Activated CD4-positive, alpha-beta T cell treated with anti-CD3 and anti-CD28 coated beads, Interleukin-2, amount 10 ng/mL, durations not matched to agents 24 days and 14 days (primary cell): ENCODE results near the gene AARS2. TPM values are rescaled to one million over a fixed set of nuclear protein-coding genes. Genes with fewer than 3 reads are reported as not detected.

Experiments
- DNase-seq: peaks from one replicate; pipeline ENCODE4 v3.0.0; 2022
- H3K27ac Mint-ChIP-seq: one replicate; pipeline ENCODE4 v1.8.0; 2022; ENCODE audit warnings: mild to moderate bottlenecking, mixed read lengths
- H3K27me3 Mint-ChIP-seq: one replicate; pipeline ENCODE4 v1.8.0; 2022; ENCODE audit warnings: mixed read lengths
- H3K36me3 Mint-ChIP-seq: one replicate; pipeline ENCODE4 v1.8.0; 2022; ENCODE audit warnings: low read depth, mild to moderate bottlenecking, mixed read lengths
- H3K4me1 Mint-ChIP-seq: one replicate; pipeline ENCODE4 v1.8.0; 2021; ENCODE audit warnings: mixed read lengths
- H3K4me3 Mint-ChIP-seq: one replicate; pipeline ENCODE4 v1.8.0; 2022; ENCODE audit warnings: mild to moderate bottlenecking, moderate library complexity, mixed read lengths
- H3K9me3 Mint-ChIP-seq: one replicate; pipeline ENCODE4 v1.8.0; 2021; ENCODE audit warnings: mixed read lengths
- intact Hi-C: fragments of 100-400 bp; cut with micrococcal nuclease; formaldehyde crosslinking; loops from one replicate; pipeline ENCODE4 v1.15.1; 2023
- total RNA-seq: library from RNA; stranded (reverse); gene quantifications from 2 replicates; pipeline ENCODE4 v1.2.3, GENCODE V29; 2022

Gene AARS2
- total RNA-seq, 1 donor from 2014 or later, result 22.4 TPM

DNA sequence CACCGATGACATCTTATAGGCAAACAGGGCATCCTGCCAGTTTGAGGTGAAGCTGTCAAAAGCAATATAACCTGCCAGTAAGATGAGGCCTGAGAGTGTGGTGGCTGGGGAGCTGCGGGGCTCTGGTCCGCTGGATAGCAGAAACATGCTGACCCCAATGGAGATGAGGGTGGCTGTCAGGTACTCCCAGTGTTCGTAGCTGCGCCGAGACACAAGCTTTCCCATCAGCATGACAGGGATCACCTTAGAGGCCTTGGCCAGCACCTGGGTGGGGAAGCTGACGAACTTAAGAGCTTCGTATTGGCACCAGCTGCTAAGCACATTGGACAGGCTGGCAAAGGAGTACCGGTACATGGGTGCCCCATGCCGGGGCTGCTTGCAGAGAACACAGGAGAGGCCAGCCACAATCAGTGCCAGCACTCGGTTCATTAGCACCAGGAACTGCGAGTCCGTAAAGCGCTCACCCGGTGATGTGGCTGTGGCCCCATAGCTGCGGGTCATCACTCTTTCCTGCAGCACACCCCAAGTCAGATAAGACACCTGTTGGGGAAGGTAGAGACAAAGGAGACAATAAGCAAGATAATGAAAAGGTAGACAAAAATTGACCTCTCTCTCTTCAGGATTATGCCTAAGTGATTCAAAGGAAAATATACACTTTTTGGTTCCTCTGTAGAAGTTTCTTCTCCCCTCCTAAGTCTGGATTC is 57.9 kb downstream of the AARS2 start:
- Mint-ChIP-seq H3K9me3 (no peaks in the 10 kb centered on the region), H3K36me3 (peaks cover 80% of the 10 kb centered on the region), H3K4me1 (peaks cover 60% of the 10 kb centered on the region), H3K4me3 (peak overlapping the region; percentile 94), H3K27me3 (no peaks in the 10 kb centered on the region), H3K27ac (peak overlapping the region; percentile 83)
- peak; percentile 69 for DNase-seq
- intact Hi-C loops, result loop anchor here (1.0 kb wide), 1 partner anchor 8 kb away; no protein-coding TSS in a partner anchor

- H3K4me3 Mint-ChIP-seq, result peak overlapping the region; percentile 94
- H3K9me3 Mint-ChIP-seq, result no peaks in the 10 kb centered on the region
- H3K36me3 Mint-ChIP-seq, result peaks cover 85% of the 10 kb centered on the region
- intact Hi-C loops, result loop anchor here (1.0 kb wide), 1 partner anchor 9 kb away; no protein-coding TSS in a partner anchor
- H3K27me3 Mint-ChIP-seq, result no peaks in the 10 kb centered on the region
- peaks cover 66% of the 10 kb centered on the region for H3K4me1 Mint-ChIP-seq
- H3K27ac Mint-ChIP-seq, result peak overlapping the region; percentile 74
- no peak for DNase-seq
Measured at GRCh38 chr6:44254191-44255104, 58.7 kb downstream of the AARS2 start.

DNA sequence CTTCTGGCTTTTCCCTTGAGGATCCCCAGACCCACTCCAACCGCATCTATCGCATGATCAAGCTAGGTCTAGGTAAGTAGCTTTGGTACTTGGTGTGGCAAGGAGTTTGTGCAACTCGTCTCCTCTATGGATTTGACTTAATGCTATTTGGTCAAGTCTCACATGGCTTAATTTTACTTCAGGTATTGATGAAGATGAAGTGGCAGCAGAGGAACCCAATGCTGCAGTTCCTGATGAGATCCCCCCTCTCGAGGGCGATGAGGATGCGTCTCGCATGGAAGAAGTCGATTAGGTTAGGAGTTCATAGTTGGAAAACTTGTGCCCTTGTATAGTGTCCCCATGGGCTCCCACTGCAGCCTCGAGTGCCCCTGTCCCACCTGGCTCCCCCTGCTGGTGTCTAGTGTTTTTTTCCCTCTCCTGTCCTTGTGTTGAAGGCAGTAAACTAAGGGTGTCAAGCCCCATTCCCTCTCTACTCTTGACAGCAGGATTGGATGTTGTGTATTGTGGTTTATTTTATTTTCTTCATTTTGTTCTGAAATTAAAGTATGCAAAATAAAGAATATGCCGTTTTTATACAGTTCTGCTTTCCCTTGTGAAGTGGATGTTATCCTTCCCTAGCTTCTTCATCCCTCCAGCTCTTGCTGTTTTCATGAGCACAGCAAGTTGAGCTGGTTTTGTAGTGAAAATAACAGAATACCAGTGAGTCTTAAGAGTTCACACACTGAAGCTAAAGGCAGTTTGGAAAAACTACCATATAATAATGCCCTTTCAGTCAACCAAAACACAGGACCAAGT is 59.6 kb downstream of the AARS2 start:
- Mint-ChIP-seq H3K4me1 (peaks cover 68% of the 10 kb centered on the region), H3K4me3 (peak overlapping the region; percentile 61), H3K36me3 (peaks cover 87% of the 10 kb centered on the region), H3K27ac (peak overlapping the region; percentile 69), H3K27me3 (no peaks in the 10 kb centered on the region), H3K9me3 (no peaks in the 10 kb centered on the region)
- intact Hi-C loops, result no loop called here
- DNase-seq, result peak; percentile 91

DNA sequence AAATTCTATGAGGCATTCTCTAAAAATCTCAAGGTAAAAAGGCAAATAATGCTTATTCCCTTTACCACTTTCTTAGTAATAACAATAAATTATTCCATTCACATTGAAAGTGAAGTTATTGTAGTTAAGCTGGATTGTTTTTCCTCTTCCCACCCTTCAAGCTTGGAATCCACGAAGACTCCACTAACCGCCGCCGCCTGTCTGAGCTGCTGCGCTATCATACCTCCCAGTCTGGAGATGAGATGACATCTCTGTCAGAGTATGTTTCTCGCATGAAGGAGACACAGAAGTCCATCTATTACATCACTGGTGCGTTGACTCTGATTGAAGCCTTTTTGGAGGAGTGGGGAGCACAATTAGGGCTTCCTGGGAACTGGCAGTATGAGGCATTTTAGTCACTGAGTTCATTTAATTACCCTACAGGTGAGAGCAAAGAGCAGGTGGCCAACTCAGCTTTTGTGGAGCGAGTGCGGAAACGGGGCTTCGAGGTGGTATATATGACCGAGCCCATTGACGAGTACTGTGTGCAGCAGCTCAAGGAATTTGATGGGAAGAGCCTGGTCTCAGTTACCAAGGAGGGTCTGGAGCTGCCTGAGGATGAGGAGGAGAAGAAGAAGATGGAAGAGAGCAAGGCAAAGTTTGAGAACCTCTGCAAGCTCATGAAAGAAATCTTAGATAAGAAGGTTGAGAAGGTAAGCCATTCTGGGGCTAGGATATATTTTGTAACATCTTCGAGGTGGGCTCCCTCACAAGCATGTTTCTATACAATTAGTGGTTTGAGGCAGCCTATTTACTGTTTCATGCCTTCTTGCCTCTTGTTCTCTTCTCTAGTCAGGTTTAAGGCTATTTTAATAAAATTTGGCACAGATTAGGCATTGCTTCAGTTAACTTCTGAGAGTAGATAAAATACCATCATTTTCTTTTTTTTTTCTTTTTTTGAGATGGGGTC is 61.3 kb downstream of the AARS2 start:
- no peaks in the 10 kb centered on the region for H3K9me3 Mint-ChIP-seq
- intact Hi-C loops, result no loop called here
- peaks cover 92% of the 10 kb centered on the region for H3K36me3 Mint-ChIP-seq
- H3K27ac Mint-ChIP-seq, result peak overlapping the region; percentile 50
- H3K4me1 Mint-ChIP-seq, result peaks cover 66% of the 10 kb centered on the region
- DNase-seq, result no peak
- no peaks in the 10 kb centered on the region for H3K27me3 Mint-ChIP-seq
- H3K4me3 Mint-ChIP-seq, result peak overlapping the region; percentile 57

DNA sequence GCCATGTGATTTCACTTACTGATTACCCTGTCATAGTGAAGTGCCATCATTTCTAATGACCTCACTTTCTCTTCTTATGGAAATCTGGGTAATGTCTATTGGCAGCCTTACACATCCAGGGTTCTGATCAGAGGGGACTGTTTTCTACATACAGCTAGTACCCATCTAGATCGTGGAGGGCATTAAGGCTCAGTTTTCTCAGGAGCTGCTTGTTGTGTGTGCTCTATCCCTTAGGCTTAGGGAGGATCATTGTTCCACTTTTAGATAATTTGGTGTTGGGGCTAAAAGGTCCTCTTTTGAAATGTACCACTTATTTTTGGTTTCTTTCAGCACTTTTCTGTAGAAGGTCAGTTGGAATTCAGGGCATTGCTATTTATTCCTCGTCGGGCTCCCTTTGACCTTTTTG is 62.4 kb downstream of the AARS2 start:
- intact Hi-C loops, result no loop called here
- Mint-ChIP-seq H3K4me1 (peaks cover 60% of the 10 kb centered on the region), H3K4me3 (peak overlapping the region; percentile 92), H3K9me3 (no peaks in the 10 kb centered on the region), H3K27ac (peak overlapping the region; percentile 17), H3K36me3 (peaks cover 87% of the 10 kb centered on the region), H3K27me3 (peaks cover 2% of the 10 kb centered on the region)
- DNase-seq, result no peak

GRCh38 chr6:44250067-44250717 is 63.0 kb downstream of the AARS2 start:
- Mint-ChIP-seq H3K4me3 (peak overlapping the region; percentile 92), H3K9me3 (no peaks in the 10 kb centered on the region), H3K4me1 (peaks cover 60% of the 10 kb centered on the region), H3K27me3 (peaks cover 2% of the 10 kb centered on the region), H3K27ac (peak overlapping the region; percentile 45), H3K36me3 (peaks cover 82% of the 10 kb centered on the region)
- intact Hi-C loops, result no loop called here
- DNase-seq, result no peak

Other genes starting within 250 kb of the AARS2 start
- gene MRPL14, start 185.9 kb downstream of the AARS2 start, total RNA-seq, result 65.6 and 67.5 TPM in 2 replicates
- gene TMEM63B, start 185.8 kb downstream of the AARS2 start, total RNA-seq, result 17.8 and 19.7 TPM in 2 replicates
- gene CAPN11, start 154.5 kb downstream of the AARS2 start, total RNA-seq, result 0.28 TPM in 1 of 2 replicates, not detected in the other
- gene MYMX, start 96.4 kb downstream of the AARS2 start, total RNA-seq, result not detected in 2 replicates
- gene SLC29A1, start 89.8 kb downstream of the AARS2 start, total RNA-seq, result 139 and 144 TPM in 2 replicates
- 2,450 and 2,479 TPM in 2 replicates for gene HSP90AB1, start 66.2 kb downstream of the AARS2 start, total RNA-seq
- gene SLC35B2, start 55.8 kb downstream of the AARS2 start, total RNA-seq, result 25.3 and 28.0 TPM in 2 replicates
- 27.6 and 28.2 TPM in 2 replicates for gene NFKBIE, start 47.8 kb downstream of the AARS2 start, total RNA-seq
- 0.07 TPM in 1 of 2 replicates, not detected in the other for gene TMEM151B, start 42.9 kb downstream of the AARS2 start, total RNA-seq
- gene SPATS1, start 29.3 kb upstream of the AARS2 start, total RNA-seq, result not detected in 2 replicates
- gene CDC5L, start 74.4 kb upstream of the AARS2 start, total RNA-seq, result 25.5 and 26.5 TPM in 2 replicates